NCI-H82 treated with DMSO at 0.1 percent for 48 hours (cell line): ENCODE data around the gene CELF5.

ENCODE experiments used
- DNase-seq: peaks from one replicate; lab custom pipeline; 2025; ENCODE audit not compliant: unreplicated experiment; lab: John Stamatoyannopoulos, UW

CELF5 gene

DNA sequence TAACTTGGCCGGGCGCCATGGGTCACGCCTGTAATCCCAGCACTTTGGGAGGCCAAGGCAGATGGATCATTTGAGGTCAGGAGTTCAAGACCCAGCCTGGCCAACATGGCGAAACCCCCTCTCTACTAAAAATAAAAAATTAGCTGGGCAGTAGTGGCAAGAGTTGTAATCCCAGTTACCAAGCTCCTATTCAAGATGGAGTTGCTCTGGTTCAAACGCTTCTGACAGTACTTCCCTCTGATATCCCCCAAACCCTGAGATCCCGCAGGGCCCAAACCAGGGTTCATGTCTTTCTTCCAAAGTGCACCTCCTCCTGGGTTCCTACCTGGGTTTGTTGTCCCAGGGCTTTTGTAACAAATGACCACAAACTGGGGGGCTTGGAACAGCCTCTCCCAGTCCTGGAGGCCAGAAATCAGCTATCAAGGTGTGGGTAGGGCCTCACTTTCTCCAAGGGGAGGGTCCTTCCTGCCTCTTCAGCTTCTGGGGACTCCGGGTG lies 13.7 kb downstream of the CELF5 start:
- no peak for DNase-seq

DNA sequence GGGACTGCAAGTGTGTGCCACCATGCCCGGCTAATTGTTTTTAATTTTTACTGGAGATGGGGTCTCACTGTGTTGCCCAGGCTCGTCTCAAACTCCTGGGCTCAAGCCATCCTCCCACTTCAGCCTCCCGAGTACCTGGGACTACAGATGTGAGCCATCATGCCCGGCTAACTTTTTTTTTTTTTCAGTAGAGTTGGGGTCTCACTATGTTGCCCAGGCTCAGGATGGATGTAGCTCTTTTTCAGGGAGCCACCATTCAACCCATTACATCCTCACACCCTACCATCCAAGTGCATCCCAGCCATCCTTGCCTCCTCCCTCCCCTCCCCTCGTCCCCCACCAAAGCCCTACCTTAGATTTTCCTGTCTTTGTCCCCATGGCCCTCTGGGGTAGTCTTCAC lies 14.9 kb downstream of the CELF5 start:
- no peak for DNase-seq

DNA sequence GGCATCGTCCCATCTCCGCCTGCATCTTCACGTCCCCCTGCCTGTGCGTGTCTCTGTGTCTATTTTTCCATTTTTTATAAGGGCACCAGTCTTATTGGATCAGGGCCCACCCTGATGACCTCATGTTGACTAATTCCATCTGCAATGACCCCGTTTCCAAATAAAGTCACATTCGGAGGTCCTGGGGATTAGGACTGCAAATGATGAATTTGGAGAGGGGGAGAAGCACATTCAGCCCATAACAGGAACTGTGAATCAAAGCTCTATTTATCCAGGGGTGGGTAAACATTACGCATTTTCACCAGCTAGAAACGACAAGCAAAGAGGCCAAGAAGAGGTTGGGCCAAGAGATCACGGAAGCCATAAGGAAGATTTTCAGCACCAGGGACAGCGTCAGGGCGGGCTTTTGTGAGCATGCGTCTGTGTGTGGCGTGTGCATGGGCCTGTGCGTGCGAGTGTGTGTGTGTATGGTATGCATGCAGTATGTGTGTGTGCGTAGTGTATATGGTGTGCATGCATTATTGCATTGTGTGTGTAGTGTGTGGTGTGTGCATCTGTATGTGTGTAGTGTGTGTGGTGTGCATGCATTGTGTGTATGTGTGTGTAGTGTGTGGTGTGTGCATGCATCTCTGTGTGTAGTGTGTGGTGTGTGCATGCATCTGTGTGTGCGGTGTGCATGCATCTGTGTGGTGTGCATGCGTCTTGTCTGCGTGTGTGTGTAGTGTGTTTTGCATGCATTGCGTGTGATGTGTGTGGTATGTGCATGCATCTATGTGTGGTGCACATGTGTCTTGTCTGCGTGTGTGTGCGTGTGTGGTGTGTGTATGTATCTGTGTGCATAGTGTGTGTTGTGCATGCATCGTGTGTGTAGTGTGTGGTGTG lies 19.6 kb downstream of the CELF5 start:
- DNase-seq = no peak

DNA sequence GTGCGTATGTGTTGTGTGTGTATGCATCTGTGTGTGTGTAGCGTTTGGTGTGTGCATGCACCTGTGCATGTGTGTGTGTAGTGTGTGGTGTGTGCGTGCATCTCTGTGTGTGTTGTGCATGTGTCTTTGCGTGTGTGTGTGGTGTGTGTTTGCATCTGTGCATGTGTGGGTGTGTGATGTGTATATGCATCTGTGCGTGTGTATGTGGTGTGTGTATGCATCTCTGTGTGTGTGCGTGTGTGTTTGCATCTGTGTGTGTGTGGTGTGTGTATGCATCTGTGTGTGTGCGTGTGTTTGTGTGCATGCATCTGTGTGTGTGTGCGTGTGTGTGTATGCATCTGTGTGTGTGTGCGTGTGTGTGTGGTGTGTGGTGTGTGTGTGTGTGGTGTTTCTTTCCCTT lies 20.6 kb downstream of the CELF5 start:
- DNase-seq = no peak

DNA sequence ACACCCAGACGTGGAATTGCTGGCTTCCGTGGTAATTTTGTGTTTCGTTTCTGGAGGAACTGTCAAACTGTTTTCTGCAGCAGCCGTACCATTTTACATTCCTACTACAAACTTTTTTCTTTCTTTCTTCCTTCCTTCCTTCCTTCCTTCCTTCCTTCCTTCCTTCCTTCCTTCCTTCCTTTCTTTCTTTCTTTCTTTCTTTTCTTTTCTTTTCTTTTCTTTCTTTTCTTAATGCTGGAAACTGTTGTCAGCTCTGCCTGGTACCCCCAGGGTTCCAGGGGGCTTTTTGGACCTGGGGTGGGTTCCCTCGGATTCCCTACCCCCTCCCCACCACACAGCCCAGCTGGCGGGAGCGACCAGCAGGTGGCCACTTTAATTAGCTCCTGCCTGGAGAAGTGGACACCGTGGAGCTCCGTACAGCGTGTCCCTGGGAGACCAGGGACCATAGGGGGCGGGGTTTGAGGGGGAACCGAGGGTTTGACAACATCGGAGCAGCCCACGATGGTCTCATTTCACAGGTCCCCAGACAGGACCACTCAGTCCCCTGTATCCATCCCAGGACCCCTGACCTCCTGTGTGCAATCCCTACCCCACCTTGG lies 24.4 kb downstream of the CELF5 start:
- DNase-seq = no peak

DNA sequence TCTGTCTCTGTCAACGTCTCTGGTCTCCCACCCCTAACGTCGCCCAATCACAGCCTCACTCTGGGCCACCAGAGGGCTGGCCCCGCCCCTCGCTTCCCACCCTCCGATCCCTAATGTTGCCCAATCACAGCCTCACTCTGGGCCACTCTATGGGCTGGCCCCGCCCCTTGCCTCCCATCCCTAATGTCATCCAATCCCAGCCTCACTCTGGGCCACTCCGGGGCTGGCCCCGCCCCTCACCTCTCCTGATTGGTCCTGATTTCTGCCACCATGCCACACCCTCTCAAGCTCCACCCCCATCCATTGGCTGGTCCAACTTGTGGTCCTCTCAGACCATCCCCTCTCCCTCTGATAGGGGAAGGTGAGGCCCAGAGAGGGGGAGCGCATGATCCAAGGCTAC lies 24.9 kb downstream of the CELF5 start:
- DNase-seq = peak; percentile 26

DNA sequence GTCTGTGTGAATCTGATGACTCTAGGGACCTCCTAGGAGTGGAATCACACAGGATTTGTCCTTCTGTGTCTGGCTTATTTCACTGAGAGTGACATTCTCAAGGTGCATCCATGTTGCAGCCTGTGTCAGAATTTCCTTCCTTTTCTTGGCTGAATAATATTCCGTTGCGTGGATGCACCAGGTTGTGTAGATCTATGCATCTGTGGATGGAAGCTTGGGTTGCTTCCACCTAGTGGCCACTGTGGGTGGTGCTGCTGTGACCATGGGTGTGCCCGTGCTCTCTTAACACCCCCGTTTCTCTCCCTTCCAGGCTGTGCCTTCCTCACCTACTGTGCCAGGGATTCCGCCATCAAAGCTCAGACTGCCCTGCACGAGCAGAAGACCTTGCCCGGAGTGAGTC lies 26.2 kb downstream of the CELF5 start:
- DNase-seq = no peak

DNA sequence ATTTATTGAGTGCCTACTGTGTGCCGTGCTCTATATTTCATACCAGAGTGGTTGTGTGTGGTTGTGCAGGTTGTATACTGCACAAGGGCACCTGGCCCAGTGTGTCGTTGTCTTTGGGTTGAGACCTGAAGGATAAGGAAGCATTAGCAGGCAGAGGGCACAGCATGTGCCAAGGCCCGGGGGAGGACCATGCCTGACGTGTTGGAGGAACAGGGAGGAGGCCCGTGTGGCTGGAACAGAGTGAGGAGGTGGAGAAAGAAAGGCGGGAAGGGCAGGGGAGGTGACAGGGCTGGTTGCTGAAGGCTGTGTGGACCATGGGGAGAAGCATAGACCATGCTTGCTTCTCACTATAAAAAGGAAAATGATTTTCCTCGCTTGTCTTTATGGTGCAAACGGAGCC lies 26.8 kb downstream of the CELF5 start:
- no peak for DNase-seq

DNA sequence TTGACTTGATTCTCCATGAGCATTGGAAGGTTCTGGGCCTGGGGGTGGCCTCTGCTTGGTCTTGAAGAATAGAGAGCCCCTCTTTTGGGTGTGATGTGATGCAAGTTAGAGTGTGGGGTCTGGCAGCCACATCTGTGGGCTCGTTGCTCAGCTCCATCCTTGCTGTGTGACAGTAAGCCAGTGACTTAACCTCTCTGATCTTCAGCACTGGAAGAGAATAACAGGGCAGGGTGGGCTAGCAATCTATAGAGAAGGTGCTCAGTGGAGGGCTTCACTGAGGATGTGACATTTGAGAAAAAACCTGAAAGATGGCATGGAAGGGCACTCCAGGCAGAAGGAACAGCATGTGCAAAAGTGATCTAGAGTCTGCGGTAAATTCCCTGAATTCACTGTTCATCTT lies 28.2 kb downstream of the CELF5 start:
- DNase-seq = no peak

DNA sequence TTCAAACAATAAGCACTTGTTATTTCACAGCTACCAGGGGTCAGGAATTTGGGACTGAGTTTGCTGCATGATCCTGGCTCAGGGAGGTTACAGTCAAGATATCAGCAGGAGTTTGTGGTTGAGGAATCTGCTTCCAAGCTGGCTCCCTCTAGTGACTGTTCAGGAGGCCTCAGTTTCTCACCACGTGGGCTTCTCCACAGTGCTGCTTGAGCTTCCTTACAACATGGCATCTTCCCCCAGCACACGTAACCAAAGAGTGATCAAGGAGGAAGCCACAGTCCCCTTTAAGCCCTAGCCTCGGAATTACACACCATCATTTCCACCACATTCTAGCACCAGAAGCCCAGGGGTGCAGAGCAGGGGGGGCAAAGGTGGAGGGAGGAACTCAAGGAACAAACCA lies 28.8 kb downstream of the CELF5 start:
- no peak for DNase-seq

DNA sequence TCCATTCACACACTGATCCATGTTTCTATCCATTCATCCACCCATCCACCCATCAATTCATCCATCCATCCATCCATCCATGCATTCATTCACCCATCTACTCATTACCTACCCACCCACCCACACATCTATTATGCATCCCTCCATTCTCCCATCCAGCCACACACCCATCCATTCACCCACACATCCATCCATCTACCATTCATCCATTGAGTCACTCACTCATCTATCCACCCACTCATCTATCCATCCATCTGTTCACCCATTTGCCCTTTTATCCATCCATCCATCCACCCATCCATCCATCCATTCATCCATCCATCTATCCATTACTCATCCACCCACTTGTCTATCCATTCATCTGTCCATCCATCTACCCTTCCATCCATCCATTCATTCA lies 30.1 kb downstream of the CELF5 start:
- no peak for DNase-seq

DNA sequence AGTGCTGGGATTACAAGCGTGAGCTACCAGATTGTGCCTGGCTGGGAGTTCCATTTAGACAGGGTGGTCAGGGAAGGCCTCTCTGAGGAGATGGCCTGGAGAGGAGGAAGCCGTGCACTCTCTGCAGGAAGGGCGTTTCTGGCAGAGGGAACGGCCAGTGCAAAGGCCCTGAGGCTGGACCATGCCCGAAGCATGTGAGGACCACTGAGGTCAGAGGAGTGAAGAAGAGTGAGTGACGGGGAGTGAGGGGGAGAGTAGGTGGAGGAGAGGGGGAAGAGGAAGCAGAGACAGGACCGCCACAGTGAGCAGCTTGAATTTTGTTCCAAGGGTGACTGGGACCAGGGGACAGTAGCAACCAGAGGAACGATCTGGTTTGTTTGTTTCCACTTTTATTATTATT lies 32.6 kb downstream of the CELF5 start:
- no peak for DNase-seq

DNA sequence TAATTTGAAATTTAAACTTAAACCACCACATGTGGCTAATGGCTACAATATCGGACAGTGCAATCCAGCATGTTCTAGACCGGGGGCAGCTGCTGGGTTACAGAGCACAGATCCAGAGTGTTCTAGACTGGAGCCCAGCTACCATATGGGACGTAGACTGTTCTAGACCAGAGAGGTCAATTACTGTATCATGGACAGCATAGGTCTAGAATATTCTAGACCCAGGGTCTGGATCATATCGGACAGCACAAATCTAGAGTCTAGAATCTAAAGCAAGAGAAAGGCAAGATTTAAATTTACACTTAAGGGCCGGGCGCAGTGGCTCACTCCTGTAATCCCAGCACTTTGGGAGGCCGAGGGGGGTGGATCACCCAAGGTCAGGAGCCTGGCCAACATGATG lies 37.9 kb downstream of the CELF5 start:
- DNase-seq = no peak

DNA sequence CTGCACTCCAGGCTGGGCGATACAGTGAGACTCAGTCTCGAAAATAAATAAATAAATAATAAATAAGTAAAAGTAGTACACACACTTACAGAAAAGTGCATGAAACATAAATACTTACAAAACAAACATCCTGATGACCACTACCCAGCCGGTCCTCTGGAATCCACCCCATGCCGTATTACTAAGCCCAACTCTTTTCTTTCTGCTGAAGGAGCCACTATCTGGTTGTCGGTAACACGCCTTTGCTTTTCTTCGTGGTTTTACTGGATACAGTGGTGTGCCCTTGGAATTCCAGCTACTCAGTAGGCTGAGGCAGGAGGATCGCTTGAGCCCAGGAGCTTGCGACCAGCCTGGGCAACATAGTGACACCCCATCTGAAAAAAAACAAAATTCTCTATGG lies 39.4 kb downstream of the CELF5 start:
- no peak for DNase-seq

DNA sequence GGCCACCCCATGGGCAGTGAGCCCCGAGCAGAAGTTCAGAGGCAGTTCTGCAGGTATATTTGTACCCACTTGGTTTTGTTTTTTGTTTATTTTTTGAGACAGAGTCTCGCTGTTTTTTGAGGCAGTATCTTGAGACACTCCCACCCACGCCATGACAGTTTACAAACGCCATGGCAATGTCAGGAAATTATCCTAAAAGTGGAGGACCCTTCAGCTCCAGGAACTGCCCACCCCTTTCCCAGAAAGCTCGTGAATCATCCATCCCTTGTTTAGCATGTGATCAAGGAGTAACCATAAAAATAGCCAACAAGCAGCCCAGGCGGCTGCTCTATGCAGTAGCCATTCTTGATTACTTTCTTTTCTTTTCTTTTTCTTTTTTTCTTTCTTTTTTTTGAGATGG lies 41.0 kb downstream of the CELF5 start:
- no peak for DNase-seq

DNA sequence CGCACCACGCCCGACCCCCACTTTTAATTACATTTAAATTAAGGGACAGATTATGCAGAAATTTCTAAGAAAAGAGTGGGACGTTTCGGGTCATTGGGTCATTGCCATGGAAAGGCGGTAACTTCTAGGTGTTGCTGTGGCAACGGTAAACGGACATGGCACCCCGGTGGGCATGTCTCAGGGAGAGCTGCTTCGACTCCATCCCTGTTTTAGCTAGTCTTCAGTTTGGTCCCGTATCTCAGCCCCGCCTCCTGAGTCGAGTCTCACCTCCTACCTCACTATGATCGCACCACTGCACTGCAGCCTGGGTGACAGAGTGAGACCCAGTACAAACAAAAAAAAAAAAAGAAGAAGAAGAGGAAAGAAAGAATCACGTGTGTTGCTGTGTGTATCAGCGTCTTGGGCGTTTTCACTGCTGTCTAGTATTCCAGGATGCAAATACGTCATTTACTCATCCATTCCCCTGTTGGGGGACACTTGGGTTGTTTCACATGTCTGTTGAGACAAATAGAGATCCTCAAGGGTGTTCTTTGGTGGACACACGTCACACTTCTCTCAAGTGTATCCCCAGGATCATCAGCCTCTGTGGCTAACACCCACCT lies 41.7 kb downstream of the CELF5 start:
- DNase-seq = no peak

DNA sequence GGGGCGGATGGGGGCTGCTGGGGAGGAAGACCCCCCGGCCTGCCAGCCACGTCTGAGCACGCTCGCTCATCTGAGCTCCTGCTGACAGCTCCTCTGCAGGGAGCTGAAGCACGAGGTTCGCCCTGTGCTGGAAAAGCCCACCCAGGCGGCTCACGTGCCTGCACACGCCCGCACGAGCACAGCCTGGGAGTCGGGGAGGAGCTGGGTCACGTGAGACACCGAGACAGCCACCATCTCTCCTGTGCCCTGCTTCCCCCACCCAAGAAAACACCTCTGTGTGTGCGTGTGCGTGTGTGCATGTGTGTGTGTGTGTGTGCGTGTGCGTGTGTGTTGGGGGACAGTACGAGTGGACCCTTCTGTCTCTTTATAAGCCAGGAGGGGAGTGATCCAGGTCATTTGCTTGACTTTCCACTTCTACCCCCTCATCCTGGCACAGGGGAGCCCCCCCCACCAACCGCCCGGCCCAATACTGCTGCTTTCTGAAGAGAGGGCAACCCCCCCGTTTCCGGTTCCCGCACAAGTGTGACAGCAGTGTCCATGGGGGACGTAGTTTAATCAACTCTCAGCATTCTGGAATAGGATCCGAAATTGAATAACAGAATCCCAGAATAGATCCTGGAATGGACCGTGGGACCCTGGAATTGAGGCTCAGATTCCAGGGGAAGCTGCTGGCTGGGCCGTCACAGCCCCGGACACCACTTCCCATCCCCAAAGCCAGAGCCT lies 42.5 kb downstream of the CELF5 start:
- no peak for DNase-seq

DNA sequence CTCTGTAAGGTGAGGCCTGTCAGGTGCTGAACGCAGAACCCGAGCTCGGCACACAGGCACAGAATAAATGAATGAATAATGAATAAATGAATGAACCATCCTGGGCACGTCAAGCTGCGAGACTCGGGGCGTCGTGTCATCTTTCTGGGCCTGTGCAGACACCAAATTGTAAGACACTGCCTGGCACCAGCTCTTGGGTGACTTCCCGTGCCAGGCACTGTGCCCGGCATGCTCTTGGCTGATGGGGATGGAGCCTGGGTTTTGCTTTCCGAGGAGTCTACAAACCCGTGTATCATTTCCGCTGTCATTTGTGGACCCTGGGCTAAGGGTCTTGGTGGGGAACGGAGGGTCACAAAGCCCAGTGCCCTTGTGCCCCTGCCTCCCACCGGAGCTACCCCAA lies 43.9 kb downstream of the CELF5 start:
- no peak for DNase-seq

DNA sequence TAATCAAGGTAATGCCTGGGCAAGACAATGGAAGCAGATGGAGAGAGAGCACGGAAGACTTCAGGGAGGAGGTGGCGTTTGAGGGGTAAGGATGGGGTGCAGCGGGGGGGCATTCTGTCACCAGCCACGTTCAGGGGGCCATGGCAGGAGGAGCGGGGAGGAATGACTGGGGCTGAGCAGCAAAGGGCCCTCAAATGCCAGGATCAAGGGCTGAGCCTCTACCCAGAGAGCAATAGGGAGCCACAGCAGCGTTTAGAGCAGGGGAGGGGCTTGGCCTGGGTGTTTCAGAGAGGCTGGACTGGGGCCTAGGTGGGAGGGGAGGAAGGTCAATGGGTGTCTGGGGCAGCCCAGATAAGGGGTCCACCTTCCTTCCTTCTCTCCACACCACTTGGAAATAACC lies 44.3 kb downstream of the CELF5 start:
- DNase-seq = no peak

DNA sequence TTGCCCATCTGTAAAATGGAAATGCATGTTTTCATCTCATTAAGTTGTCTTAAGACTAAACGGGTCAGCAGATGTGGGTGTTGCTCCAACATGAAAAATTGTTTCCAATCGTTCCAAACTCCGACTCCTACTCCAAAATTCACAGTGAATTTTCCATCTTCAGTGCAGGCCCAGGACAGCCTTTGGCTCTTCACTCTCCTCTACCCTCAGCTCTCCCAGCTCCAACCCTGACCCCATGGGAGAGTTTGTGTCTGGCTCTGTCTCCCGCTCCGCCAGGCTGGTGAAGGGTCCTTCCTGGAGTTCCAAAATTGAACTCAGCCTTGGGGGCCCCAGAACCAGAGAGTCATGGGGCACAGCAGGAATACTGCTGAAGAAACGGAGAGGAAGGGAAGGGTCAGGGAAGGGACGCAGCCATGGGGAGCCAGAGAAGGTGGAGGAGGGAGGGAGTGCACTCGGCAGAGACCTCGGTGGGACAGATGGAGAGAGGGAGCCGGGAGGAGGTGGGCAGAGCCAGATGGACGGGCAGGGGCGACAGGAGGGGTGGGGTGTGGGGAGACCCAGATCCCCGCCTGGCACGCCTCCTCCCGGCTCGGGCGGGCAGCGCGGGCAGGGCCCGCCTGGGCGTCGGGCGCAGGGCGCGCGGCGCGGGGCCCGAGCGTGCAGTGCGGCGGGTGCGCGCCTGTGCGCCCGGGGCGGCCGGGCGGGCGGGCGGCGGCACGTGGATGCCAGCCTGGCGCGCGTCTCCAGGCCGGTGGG lies 45.6 kb downstream of the CELF5 start:
- no peak for DNase-seq

DNA sequence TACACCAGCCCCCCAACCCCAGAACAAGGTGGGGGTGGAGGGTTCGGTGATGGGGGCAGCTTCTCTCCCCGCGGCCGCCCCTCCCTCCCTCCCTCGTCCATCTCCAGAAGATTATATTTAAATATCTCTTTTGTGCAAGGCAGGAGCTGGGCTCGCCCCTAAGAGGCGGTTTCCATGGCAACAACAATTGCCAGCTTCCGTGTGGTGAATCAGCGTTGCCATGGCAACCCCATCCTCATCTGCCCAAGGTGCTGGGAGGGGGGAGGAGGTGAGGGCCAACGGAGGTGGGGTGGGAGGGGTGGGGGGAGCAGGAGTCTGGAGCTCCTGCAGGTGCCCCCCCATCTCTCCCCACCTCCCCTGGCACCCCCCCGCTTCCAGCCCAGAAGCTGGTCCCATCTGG lies 46.4 kb downstream of the CELF5 start:
- no peak for DNase-seq
